ENCODE results near the gene C4B.
"Not testable (repeated sequence)": the region's sequence is repeated elsewhere in the genome, so short reads cannot be mapped to it uniquely, and the experiment has no call there.

The C4B gene

DNA sequence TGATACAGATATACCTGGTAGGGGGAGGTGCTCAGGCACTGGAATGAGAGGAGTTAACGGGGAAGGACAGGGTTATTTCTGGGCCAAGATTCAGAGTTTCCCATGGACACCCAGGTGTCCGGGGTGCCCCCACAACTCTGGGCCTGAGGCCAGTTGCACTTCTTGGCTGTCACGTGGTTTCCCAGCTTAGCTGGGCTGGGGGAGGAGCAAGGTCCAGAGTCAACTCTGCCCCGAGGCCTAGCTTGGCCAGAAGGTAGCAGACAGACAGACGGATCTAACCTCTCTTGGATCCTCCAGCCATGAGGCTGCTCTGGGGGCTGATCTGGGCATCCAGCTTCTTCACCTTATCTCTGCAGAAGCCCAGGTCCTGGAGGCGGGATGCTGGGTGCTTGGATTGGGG lies at the start of gene C4B:
Gene C4B (plus strand): TSS at position 249 of the 400 bp plus-strand sequence. CDS start 51 bp downstream, at position 300.
- H3K4me3 ChIP-seq (ENCODE audit: low read depth, low read length); DNase-seq (ENCODE audit: low read depth): not testable (repeated sequence)

DNA sequence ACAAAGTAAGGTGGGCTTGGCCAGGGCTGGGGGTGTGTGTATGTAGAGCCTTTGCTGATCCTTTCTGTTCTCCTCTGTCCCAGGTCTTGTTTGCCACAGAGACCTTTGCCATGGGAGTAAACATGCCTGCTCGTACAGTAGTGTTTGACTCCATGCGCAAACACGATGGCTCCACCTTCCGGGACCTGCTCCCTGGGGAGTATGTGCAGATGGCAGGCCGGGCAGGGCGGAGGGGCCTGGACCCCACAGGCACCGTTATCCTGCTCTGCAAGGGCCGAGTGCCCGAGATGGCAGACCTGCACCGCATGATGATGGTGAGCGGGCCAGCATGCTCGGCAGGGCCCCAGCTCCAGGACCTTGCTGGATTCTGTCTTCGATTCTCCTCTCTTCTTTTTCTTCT lies 48.9 kb upstream of the C4B start:
- no peak for DNase-seq (ENCODE audit: low read depth)
- TF ChIP-seq, protein P1, sequence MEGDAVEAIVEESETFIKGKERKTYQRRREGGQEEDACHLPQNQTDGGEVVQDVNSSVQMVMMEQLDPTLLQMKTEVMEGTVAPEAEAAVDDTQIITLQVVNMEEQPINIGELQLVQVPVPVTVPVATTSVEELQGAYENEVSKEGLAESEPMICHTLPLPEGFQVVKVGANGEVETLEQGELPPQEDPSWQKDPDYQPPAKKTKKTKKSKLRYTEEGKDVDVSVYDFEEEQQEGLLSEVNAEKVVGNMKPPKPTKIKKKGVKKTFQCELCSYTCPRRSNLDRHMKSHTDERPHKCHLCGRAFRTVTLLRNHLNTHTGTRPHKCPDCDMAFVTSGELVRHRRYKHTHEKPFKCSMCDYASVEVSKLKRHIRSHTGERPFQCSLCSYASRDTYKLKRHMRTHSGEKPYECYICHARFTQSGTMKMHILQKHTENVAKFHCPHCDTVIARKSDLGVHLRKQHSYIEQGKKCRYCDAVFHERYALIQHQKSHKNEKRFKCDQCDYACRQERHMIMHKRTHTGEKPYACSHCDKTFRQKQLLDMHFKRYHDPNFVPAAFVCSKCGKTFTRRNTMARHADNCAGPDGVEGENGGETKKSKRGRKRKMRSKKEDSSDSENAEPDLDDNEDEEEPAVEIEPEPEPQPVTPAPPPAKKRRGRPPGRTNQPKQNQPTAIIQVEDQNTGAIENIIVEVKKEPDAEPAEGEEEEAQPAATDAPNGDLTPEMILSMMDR (IDR thresholded peaks at IDR 0.05; ENCODE audit: insufficient read depth, low read depth, low read length, missing control alignments): no peak
- H3K4me3 ChIP-seq (ENCODE audit: low read depth, low read length): no peak overlapping the region

DNA sequence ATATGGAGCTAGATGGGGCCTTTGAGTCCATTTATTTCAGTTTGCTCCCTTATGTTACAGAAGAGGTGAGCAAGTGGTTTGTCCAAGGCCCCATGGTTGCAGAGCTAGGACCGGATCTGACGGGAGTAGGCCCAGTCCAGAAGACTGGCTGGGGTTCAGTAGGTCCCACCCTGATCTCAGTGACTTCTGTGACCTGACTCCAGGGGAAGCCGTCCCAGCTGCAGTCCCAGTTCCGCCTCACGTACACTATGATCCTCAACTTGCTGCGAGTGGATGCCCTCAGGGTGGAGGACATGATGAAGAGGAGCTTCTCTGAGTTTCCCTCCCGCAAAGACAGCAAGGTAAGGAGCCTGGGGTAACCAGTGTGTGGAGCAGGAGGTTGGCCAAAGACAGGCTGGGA lies 48.1 kb upstream of the C4B start:
- no peak for DNase-seq (ENCODE audit: low read depth)
- TF ChIP-seq, protein P1 (IDR thresholded peaks at IDR 0.05; ENCODE audit: insufficient read depth, low read depth, low read length, missing control alignments): no peak
- H3K4me3 ChIP-seq (ENCODE audit: low read depth, low read length): no peak overlapping the region

DNA sequence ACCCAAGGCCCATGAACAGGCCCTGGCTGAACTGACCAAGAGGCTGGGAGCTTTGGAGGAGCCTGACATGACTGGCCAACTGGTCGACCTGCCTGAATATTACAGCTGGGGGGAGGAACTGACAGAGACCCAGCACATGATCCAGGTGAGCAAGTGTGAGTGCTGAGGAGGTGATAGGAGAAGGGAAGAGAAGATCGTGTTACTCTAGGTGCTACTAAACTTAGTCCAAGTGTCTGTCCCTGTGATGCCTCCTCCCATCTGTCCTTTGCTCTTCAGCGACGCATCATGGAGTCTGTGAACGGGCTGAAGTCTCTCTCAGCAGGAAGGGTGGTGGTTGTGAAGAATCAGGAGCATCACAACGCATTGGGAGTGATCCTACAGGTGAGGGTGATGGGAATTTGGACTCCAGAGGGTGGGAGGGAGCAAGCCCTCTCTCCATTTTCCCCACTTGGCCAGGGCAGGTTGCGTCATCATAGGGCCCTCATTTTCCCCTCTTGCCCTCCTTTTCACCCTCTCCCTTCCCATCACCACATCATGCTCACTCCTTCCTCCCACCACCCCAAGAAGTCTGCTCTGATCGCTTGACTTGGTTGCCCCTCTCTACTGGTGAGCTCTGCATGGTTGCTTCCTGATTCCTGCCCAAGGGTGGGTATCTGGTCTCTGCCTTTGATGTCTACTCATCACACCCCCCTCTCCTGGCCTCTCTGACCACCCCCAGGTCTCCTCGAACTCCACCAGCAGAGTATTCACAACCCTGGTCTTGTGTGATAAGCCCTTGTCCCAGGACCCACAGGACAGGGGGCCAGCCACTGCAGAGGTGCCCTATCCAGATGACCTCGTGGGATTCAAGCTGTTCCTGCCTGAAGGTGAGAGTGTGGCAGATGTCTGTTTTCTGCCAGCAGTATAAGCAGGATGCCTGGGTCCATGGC lies 47.3 kb upstream of the C4B start:
- DNase-seq (ENCODE audit: low read depth): no peak
- TF ChIP-seq, protein P1 (IDR thresholded peaks at IDR 0.05; ENCODE audit: insufficient read depth, low read depth, low read length, missing control alignments): no peak
- H3K4me3 ChIP-seq (ENCODE audit: low read depth, low read length): no peak overlapping the region

DNA sequence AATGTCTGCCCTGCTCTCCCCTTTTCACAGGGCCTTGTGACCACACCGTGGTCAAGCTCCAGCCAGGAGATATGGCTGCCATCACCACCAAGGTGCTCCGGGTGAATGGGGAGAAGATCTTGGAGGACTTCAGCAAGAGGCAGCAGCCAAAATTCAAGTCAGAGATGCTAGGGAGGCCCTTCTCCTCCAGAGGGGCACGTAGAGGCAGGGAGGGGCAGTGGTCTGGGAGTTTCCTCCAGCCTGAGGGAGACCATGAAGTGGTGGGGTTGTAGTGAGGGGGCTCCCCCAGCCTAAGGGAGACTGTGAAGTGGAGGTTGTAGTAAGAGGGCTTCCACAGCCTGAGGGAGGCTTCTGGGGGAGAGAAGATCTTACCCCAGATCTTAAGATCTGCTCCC lies 46.7 kb upstream of the C4B start:
- no peak overlapping the region for H3K4me3 ChIP-seq (ENCODE audit: low read depth, low read length)
- TF ChIP-seq, protein P1 (IDR thresholded peaks at IDR 0.05; ENCODE audit: insufficient read depth, low read depth, low read length, missing control alignments): no peak
- DNase-seq (ENCODE audit: low read depth): no peak

DNA sequence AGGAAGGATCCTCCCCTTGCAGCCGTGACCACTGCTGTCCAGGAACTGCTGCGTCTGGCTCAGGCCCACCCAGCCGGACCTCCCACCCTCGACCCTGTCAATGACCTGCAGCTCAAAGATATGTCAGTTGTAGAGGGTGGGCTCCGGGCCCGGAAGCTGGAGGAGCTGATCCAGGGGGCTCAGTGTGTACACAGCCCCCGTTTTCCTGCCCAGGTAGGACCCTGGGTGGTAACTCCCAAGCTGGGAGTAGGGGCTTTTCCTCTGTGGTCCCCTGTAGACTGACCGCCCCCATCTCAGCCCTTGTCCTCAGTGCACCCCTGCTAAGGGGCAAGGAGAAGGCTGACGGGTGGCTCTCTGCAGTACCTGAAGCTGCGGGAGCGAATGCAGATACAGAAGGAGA lies 46.3 kb upstream of the C4B start:
- no peak for DNase-seq (ENCODE audit: low read depth)
- no peak overlapping the region for H3K4me3 ChIP-seq (ENCODE audit: low read depth, low read length)
- TF ChIP-seq, protein P1 (IDR thresholded peaks at IDR 0.05; ENCODE audit: insufficient read depth, low read depth, low read length, missing control alignments): no peak

DNA sequence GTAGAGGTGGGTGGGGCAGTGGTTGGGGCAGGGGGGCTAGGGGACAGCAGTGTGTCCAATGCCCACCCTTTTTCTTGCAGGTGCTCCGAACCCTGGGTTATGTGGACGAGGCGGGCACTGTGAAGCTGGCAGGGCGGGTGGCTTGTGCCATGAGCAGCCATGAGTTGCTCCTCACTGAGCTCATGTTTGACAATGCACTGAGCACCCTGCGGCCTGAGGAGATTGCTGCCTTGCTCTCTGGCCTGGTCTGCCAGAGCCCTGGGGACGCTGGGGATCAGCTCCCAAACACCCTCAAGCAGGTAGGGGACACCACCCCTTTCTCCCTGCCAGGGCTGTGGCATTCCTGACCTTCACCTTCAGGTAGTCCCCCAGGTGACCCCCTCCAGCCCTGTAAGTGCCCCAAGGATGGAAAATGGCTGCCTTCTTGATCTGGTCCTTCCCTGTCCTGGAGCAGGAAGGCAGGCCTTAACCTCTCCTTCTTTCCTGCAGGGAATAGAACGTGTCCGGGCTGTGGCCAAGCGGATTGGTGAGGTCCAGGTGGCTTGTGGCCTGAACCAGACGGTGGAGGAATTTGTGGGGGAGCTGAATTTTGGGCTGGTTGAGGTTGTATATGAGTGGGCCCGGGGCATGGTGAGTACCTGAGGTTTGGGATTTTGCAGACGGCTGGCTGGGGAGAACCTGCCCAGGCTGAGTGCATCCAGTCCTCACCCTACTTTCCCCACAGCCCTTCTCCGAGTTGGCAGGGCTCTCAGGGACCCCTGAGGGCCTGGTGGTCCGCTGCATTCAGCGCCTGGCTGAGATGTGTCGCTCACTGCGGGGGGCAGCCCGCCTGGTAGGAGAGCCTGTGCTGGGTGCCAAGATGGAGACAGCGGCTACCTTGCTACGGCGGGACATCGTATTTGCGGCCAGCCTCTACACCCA lies 45.5 kb upstream of the C4B start:
- TF ChIP-seq, protein P1 (IDR thresholded peaks at IDR 0.05; ENCODE audit: insufficient read depth, low read depth, low read length, missing control alignments): no peak
- DNase-seq (ENCODE audit: low read depth): no peak
- no peak overlapping the region for H3K4me3 ChIP-seq (ENCODE audit: low read depth, low read length)

Data from GM12865 (cell line).